Left lung (tissue), 10 donors: ENCODE measurements around the gene FOXD2. TPM values are rescaled to one million over a fixed set of nuclear protein-coding genes. Genes with fewer than 3 reads are reported as not detected.

Source experiments
- ATAC-seq: fragments of 200-7000 bp; cut with Tn5 transposase; one replicate; pipeline ENCODE4 v1.9.1; 2020; ENCODE audit warnings: moderate library complexity
- DNase-seq, 4 donors: peaks; one replicate each; pipeline ENCODE4 v3.0.0-alpha.2; 2013 to 2020
- H3K27ac ChIP-seq, 2 donors: fragments of 200-600 bp; sonication (generic) in 1 of 2; one replicate each; pipeline versions ENCODE4 v1.5.0 to v1.8.0; 2020 to 2021
- H3K27me3 ChIP-seq, 2 donors: fragments of 200-600 bp; sonication (generic) in 1 of 2; one replicate each; pipeline versions ENCODE4 v1.5.0 to v1.8.0; 2020 to 2021
- H3K36me3 ChIP-seq, 2 donors: fragments of 200-600 bp; sonication (generic) in 1 of 2; one replicate each; pipeline versions ENCODE4 v1.5.0 to v1.8.0; 2020 to 2021
- H3K4me1 ChIP-seq, 2 donors: fragments of 200-600 bp; one replicate each; pipeline ENCODE4 v1.8.0; 2021
- H3K4me3 ChIP-seq, 2 donors: fragments of 200-600 bp; sonication (generic) in 1 of 2; one replicate each; pipeline versions ENCODE4 v1.5.0 to v1.8.0; 2020 to 2021; ENCODE audit warnings: mild to moderate bottlenecking in 1 of 2
- H3K9me3 ChIP-seq, 2 donors: fragments of 200-600 bp; sonication (generic) in 1 of 2; one replicate each; pipeline versions ENCODE4 v1.5.0 to v1.8.0; 2020 to 2021
- intact Hi-C, 2 donors: fragments of 100-400 bp; cut with DNase I; formaldehyde crosslinking; loops; one replicate each; pipeline versions ENCODE4 v1.11.2 to v1.14.2; 2022
- polyA plus RNA-seq, 6 donors: library from polyadenylated mRNA; unstranded; fragments of 120-200 nt; gene quantifications; one replicate each; pipeline ENCODE4 v1.2.1, GENCODE V29; 2013; ENCODE audit not compliant: insufficient read length in 6 of 6
- total RNA-seq, 2 donors: library from RNA; stranded (reverse); fragmentation: NEBNext Ultra II Directional; extraction: Animal tissue kit (Norgen Biotek cat#: 25700); gene quantifications; one replicate each; pipeline ENCODE4 v1.2.1, GENCODE V29; 2021
- TF ChIP-seq, protein P1 (sequence below), 2 donors: fragments of 200-600 bp; sonication (generic) in 1 of 2; IDR thresholded peaks; one replicate each; pipeline versions ENCODE4 v1.5.0 to v1.8.0; 2021; ENCODE audit warnings: antibody characterized with exemption in 2 of 2
- donor health status: DM: no; HTN: yes; CAD: no.
- donor health status: DM: no; HTN: no; CAD: no.

FOXD2 gene
- total and polyA plus RNA-seq, 8 donors: 0.29 to 0.46 (median 0.35) TPM

GRCh38 chr1:47469910-47470309 lies 32.1 kb downstream of the FOXD2 start:
- Histone ChIP-seq H3K4me3 (no peak overlapping the region), H3K36me3 (no peaks in the 10 kb centered on the region), H3K4me1 (no peaks in the 10 kb centered on the region), H3K27me3 (peaks cover 0 to 34% of the 10 kb centered on the region in 2 donors), H3K9me3 (no peaks in the 10 kb centered on the region), H3K27ac (no peak overlapping the region)
- TF ChIP-seq, protein P1, sequence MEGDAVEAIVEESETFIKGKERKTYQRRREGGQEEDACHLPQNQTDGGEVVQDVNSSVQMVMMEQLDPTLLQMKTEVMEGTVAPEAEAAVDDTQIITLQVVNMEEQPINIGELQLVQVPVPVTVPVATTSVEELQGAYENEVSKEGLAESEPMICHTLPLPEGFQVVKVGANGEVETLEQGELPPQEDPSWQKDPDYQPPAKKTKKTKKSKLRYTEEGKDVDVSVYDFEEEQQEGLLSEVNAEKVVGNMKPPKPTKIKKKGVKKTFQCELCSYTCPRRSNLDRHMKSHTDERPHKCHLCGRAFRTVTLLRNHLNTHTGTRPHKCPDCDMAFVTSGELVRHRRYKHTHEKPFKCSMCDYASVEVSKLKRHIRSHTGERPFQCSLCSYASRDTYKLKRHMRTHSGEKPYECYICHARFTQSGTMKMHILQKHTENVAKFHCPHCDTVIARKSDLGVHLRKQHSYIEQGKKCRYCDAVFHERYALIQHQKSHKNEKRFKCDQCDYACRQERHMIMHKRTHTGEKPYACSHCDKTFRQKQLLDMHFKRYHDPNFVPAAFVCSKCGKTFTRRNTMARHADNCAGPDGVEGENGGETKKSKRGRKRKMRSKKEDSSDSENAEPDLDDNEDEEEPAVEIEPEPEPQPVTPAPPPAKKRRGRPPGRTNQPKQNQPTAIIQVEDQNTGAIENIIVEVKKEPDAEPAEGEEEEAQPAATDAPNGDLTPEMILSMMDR (IDR thresholded peaks at IDR 0.05): no peak
- intact Hi-C loops: no loop called here
- DNase-seq (no peak), ATAC-seq (no peak)

DNA sequence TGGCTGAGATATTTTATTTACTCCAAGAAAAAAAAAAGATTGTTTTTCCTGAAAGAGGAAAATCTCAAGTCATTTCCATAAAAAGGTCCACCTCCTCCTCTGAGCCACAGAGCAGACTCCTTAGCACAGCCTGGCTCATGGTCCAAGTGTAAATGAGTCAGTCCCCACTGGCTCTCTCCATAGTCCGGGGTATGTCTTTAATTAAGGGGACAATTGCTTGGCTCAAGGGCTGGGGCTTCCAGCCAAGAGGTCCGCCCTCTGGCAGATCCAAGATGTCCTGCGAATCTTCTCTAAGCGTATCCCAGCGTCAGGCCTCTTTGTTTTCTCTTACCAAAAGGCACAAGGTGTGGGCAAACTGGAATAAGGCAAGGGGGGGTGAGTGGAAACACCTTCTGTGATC lies 33.3 kb downstream of the FOXD2 start:
- Histone ChIP-seq H3K27me3 (peaks cover 0 to 27% of the 10 kb centered on the region in 2 donors), H3K4me3 (no peak overlapping the region), H3K9me3 (no peaks in the 10 kb centered on the region), H3K36me3 (no peaks in the 10 kb centered on the region), H3K27ac (no peak overlapping the region), H3K4me1 (no peaks in the 10 kb centered on the region)
- TF ChIP-seq, protein P1 (IDR thresholded peaks at IDR 0.05): no peak
- DNase-seq (no peak), ATAC-seq (peak; percentile 27)
- intact Hi-C loops: no loop called here

- H3K27ac ChIP-seq: no peak overlapping the region
- TF ChIP-seq, protein P1 (IDR thresholded peaks at IDR 0.05): no peak
- no peaks in the 10 kb centered on the region for H3K9me3 ChIP-seq
- no peaks in the 10 kb centered on the region for H3K36me3 ChIP-seq
- H3K27me3 ChIP-seq: peaks cover 0 to 6% of the 10 kb centered on the region in 2 donors
- no peak for DNase-seq
- no peak overlapping the region for H3K4me3 ChIP-seq
- H3K4me1 ChIP-seq: peaks cover 9 to 10% of the 10 kb centered on the region in 2 donors
- intact Hi-C loops: no loop called here
- ATAC-seq: no peak
Observed at GRCh38 chr1:47474278-47475193, 36.7 kb downstream of the FOXD2 start.

DNA sequence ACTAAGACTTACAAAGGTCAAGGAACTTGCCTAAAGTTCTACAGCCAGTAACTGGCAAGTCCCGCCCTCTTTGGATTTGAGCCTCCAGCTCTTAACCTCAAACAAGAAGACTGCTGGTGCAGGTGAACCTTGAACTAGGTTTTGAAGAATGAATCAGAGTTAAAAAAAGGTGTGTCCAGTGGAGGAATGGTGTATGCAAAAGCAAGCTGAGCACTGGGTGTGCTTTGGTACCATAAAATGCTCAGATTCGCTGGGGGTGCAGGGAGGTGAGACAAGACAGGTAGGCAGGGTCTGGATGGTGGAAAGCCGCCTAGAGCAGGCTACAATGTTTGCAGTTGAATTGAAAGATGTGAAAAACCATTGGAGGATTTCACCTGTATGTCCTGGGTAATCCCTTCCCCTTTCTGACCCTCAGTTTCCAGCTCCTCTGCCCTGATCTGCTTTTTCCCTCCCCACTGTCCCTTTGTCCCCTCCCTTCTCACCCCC lies 39.8 kb downstream of the FOXD2 start:
- Histone ChIP-seq H3K27ac (peak overlapping the region; percentile 53 to 57), H3K36me3 (no peaks in the 10 kb centered on the region), H3K4me3 (no peak overlapping the region), H3K9me3 (no peaks in the 10 kb centered on the region), H3K4me1 (peaks cover 9 to 10% of the 10 kb centered on the region in 2 donors), H3K27me3 (peaks cover 0 to 8% of the 10 kb centered on the region in 2 donors)
- TF ChIP-seq, protein P1 (IDR thresholded peaks at IDR 0.05): no peak
- DNase-seq (peak in 1 of 4 donors; percentile 51), ATAC-seq (peak; percentile 69)
- intact Hi-C loops: no loop called here

DNA sequence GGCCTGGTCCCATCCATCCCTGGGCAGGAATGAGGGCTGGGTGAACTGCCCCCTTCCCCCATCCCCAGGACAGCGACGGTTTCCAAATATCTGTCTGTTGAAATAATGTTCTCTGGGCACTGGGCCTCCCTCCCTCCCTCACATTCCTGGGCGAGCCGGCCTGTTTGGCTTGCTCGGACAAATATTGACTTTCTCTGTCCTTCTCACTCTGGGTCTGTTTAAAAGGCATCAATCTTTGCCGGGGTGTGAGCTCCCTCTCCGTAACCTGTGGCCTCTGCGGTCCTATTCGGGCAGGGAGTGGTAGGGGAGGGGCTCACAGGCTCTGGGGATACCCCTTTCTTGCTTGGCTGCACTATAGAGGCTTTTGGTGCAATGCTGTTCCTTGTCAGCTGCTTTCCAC lies 40.2 kb downstream of the FOXD2 start:
- DNase-seq (peak; percentile 27 to 80 (median 58)), ATAC-seq (peak; percentile 95)
- Histone ChIP-seq H3K9me3 (no peaks in the 10 kb centered on the region), H3K27me3 (peaks cover 0 to 8% of the 10 kb centered on the region in 2 donors), H3K4me3 (no peak overlapping the region), H3K36me3 (no peaks in the 10 kb centered on the region), H3K27ac (peak overlapping the region; percentile 53 to 57), H3K4me1 (peaks cover 9 to 10% of the 10 kb centered on the region in 2 donors)
- intact Hi-C loops: no loop called here
- TF ChIP-seq, protein P1 (IDR thresholded peaks at IDR 0.05): no peak
